PFSK-1 (cell line): ENCODE results near the gene ZIM2.

Source experiments
- FOXP2 ChIP-seq: optimal IDR thresholded peaks from 2 replicates; pipeline ENCODE3; 2011; ENCODE audit warnings: borderline replicate concordance, control low read depth, inconsistent platforms; ENCODE audit not compliant: insufficient read depth; ENCODE audit errors: extremely low read length, extremely low read depth
- POLR2AphosphoS5 ChIP-seq: IDR thresholded peaks from 2 replicates; pipeline ENCODE4 v1.6.1; 2012; ENCODE audit warnings: low read depth, mild to moderate bottlenecking, control low read depth, low read length, moderate library complexity
- REST ChIP-seq, 2 experiments: IDR thresholded peaks; 2 replicates each; pipeline versions ENCODE4 v1.6.1 to v1.8.0; 2011 to 2012; ENCODE audit warnings: low read depth in 2 of 2, low read length in 2 of 2, control low read depth in 1 of 2, inconsistent platforms in 1 of 2, mild to moderate bottlenecking in 1 of 2, moderate library complexity in 1 of 2; ENCODE audit not compliant: insufficient read depth in 1 of 2
- SIN3A ChIP-seq: IDR thresholded peaks from 2 replicates; pipeline ENCODE4 v1.6.1; 2012; ENCODE audit warnings: mild to moderate bottlenecking, low read length, moderate library complexity, borderline replicate concordance; ENCODE audit not compliant: insufficient read depth
- TAF1 ChIP-seq: IDR thresholded peaks from 2 replicates; pipeline ENCODE4 v1.6.1; 2012; ENCODE audit warnings: low read length, control low read depth, borderline replicate concordance; ENCODE audit not compliant: insufficient read depth

ZIM2 gene

GRCh38 chr19:56769650-56770049 lies 70.9 kb downstream of the ZIM2 start:
- no peak for TF ChIP-seq TAF1
- TF ChIP-seq POLR2AphosphoS5 = no peak
- TF ChIP-seq FOXP2 = no peak
- no peak for TF ChIP-seq SIN3A
- TF ChIP-seq REST (IDR thresholded peaks at IDR 0.05; ENCODE audit: insufficient read depth in 1 of 2, low read depth in 2 of 2, low read length in 2 of 2) = no peak

- TF ChIP-seq POLR2AphosphoS5 (no peak), FOXP2 (no peak), TAF1 (no peak), REST (IDR thresholded peaks at IDR 0.05; ENCODE audit: insufficient read depth in 1 of 2, low read depth in 2 of 2, low read length in 2 of 2) (no peak), SIN3A (no peak)
Measured at GRCh38 chr19:56765137-56765536, 75.4 kb downstream of the ZIM2 start.

GRCh38 chr19:56764196-56764695 lies 76.3 kb downstream of the ZIM2 start:
- no peak for TF ChIP-seq SIN3A

GRCh38 chr19:56760842-56761241 lies 79.7 kb downstream of the ZIM2 start:
- TF ChIP-seq TAF1 = no peak
- TF ChIP-seq REST (IDR thresholded peaks at IDR 0.05; ENCODE audit: insufficient read depth in 1 of 2, low read depth in 2 of 2, low read length in 2 of 2) = no peak
- no peak for TF ChIP-seq SIN3A
- no peak for TF ChIP-seq POLR2AphosphoS5
- no peak for TF ChIP-seq FOXP2

- no peak for TF ChIP-seq POLR2AphosphoS5
- TF ChIP-seq SIN3A = no peak
- no peak for TF ChIP-seq TAF1
- no peak for TF ChIP-seq REST (IDR thresholded peaks at IDR 0.05; ENCODE audit: insufficient read depth in 1 of 2, low read depth in 2 of 2, low read length in 2 of 2)
- no peak for TF ChIP-seq FOXP2
Measured at GRCh38 chr19:56759531-56759930, 81.0 kb downstream of the ZIM2 start.

- no peak for TF ChIP-seq FOXP2
- TF ChIP-seq REST (IDR thresholded peaks at IDR 0.05; ENCODE audit: insufficient read depth in 1 of 2, low read depth in 2 of 2, low read length in 2 of 2) = no peak
- TF ChIP-seq POLR2AphosphoS5 = no peak
- TF ChIP-seq TAF1 = no peak
- no peak for TF ChIP-seq SIN3A
Measured at GRCh38 chr19:56751078-56751489, 89.4 kb downstream of the ZIM2 start.
